Prostate gland (tissue), 2 donors: ENCODE results near the gene KIAA0825.

Experiments
- POLR2A ChIP-seq: fragments of 450-650 bp; IDR thresholded peaks from one replicate; pipeline ENCODE4 v1.6.1; 2016; ENCODE audit warnings: antibody characterized with exemption, mild to moderate bottlenecking
- POLR2AphosphoS5 ChIP-seq: sonication (generic); formaldehyde crosslinking; IDR thresholded peaks from one replicate; pipeline ENCODE4 v1.6.1; 2017; ENCODE audit warnings: antibody characterized with exemption
- TF ChIP-seq, protein P1 (sequence below), 4 experiments: fragments of 200-600 bp in 2 of 4; fragments of 450-650 bp in 2 of 4; sonication (generic) in 2 of 4; IDR thresholded peaks; 1 replicate in 3 of 4; 2 replicates in 1 of 4; pipeline ENCODE4 v1.5.1; 2016 to 2019; ENCODE audit warnings: antibody characterized with exemption in 4 of 4, mild to moderate bottlenecking in 2 of 4, moderate library complexity in 2 of 4

DNA sequence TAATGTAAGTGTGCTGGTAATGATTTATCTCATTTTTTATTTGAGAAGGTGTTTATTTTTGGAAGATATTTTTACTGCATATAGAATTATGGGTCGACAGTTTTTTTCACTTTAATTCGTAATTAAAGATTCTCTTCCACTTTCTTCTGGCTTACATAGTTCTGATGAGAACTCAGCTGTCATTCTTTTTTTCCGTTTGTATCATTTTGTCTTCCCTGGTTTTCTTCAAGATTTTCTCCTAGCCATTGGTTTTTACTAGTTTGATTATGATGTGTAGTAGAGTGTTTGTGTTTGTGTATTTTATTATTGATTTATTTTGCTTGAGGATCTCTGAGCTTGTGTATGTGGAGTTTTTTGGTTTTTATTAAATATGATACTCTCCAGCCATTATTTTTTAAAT is 21.8 kb upstream of the KIAA0825 start:
- no peak for TF ChIP-seq POLR2AphosphoS5
- TF ChIP-seq, protein P1, sequence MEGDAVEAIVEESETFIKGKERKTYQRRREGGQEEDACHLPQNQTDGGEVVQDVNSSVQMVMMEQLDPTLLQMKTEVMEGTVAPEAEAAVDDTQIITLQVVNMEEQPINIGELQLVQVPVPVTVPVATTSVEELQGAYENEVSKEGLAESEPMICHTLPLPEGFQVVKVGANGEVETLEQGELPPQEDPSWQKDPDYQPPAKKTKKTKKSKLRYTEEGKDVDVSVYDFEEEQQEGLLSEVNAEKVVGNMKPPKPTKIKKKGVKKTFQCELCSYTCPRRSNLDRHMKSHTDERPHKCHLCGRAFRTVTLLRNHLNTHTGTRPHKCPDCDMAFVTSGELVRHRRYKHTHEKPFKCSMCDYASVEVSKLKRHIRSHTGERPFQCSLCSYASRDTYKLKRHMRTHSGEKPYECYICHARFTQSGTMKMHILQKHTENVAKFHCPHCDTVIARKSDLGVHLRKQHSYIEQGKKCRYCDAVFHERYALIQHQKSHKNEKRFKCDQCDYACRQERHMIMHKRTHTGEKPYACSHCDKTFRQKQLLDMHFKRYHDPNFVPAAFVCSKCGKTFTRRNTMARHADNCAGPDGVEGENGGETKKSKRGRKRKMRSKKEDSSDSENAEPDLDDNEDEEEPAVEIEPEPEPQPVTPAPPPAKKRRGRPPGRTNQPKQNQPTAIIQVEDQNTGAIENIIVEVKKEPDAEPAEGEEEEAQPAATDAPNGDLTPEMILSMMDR (IDR thresholded peaks at IDR 0.05): no peak
- no peak for TF ChIP-seq POLR2A
